Activated CD8-positive, alpha-beta memory T cell treated with anti-CD3 and anti-CD28 coated beads, Interleukin-2, amount 50 U/mL, for 24 hours (primary cell): ENCODE results near the gene FBP2.
A peak's percentile ranks its signal among the peaks of the same experiment; 100 is the strongest.
"Not testable (repeated sequence)": the region's sequence is repeated elsewhere in the genome, so short reads cannot be mapped to it uniquely, and the experiment has no call there.

ENCODE experiments used
- DNase-seq: peaks from one replicate; pipeline ENCODE4 v3.0.0-alpha.2; 2020; ENCODE audit errors: extremely low read depth

The FBP2 gene

DNA sequence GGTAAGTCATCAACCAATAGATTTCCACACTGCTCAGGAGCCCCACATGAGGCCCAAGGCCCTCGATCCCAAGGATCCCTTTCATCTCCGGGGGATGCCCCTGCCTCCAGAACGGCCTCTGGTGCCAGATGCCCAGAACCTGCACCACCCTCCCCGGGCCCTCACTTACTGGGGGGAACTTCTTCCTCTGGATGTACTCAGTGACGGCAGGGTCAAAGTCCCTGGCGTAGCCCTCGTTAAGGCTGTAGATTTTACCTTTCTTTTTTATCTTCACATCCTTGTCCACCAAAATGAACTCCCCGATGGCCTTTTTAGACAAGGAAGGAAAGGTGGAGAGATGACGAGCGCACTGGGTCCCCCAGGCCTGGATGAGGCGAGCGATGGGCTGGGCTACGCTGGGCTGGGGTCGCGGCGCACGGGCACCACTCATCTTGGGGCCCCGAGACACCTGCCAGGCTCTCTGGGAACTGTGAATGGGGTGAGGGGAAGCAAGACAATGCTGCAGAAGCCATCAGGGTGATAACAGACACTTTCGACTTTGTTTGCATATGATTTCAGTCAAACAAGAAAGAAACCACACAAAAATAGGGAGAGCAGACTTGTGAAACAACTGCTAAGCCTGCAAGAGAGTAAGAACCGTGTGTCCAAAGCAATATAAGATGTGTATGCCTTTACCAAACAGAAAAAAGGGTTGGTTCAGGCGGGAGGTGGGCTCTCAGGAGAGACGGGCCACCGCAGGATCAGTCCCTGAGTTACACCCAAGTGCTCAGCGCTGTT, 13.2 kb upstream of the FBP2 start:
- DNase-seq = no peak

DNA sequence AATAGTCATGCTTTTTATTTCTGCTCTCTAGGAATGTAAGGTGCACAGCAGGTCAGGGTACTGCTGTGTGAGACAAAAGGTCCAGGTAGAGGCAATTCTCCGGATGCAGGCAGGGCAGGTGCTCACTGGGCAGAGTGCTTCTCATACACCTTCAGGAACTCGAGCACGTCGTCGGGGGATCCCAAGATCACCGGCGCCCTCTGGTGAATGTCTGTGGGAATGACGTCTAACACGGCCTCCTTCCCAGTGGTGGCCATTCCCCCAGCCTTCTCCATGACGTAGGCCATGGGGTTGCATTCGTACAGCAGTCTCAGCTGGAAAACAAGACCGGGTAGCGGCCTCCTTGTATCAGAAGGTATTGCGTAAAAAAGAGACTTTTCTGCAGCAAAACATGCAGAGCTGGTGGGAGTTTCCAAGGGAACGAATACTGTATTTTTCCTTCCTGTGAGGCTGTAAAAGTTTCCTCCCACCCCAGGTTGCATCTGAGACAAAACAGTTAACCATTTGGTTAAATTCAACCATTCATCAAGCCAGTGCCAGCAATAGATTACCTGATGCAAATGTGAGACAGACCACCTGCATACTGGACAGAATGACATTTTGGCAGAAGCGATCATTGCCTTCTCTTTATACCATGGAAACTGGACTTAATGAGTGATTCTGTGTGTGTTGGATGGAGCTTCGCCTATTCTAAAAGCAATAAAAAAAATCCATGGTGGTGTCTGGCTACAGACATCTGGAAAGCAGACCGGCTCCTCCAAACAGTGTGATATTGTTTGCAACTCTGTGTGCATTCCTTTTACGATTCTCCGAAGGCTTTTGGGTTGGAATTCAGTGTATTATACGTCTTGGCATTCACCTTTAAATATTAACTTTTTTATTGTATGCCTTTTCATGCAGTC, 9.9 kb upstream of the FBP2 start:
- DNase-seq = peak; percentile 32

DNA sequence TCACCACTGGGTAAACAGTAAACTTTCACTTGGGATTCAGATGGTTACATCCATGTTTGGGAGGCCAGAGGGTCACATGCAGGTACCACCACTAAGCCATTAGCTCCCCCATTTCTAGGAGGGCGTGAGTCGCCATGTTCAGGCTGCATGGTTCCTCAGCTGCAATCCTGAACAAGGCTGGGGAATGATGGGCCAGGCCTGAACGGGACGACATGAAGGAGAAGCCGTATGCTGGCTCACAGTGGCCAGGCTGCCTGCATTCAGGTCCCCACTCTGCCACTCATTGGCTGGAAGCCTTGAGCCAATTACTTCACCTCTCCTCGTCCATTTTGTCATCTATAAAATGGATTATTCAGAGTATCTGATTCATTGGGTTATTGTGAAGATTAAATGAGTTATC, 9.0 kb upstream of the FBP2 start:
- DNase-seq = no peak

- DNase-seq = no peak
Observed at GRCh38 chr9:94600715-94601114, 7.1 kb upstream of the FBP2 start.

DNA sequence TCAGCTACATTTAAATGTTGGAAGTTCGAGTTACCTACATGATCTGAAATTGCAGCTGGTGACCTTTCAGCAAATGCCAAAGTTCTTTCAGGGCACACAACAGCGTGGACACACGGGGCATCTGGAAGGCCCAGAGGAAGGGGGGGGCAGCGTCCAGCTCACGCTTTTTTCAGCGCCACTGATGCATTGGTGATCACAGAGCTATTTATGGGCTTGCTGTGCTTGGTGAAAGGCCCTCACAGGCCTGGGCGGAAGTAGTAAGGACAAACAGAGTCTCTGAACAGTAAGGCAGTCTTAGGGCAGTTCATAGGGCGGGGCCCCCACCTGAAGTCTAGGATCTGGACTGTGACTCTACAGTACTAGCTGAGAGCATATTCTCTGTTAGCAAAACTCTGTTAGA, 6.6 kb upstream of the FBP2 start:
- DNase-seq = no peak

GRCh38 chr9:94599102-94599501, 5.5 kb upstream of the FBP2 start:
- no peak for DNase-seq

- DNase-seq = not testable (repeated sequence)
Observed at GRCh38 chr9:94592683-94593082, 941 bp downstream of the FBP2 start.

DNA sequence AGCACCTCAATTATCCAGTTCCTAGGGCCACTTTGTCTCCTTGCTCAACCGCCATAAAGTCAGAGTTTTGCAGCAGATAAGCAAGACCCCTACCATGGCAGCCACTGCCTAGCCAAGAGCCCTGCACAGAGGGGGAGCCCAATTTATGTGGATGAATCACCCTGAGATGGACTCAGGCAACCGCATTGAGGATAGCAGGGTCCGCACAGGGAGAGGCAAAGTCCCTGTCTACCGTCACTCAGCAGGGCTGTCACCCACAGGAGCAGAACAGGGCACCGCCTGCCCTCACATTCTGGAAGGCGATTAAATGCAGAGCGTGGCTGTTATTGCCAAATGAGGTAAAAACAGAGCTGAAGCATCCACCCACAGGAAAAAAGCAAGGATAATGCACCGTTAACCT, 1.7 kb downstream of the FBP2 start:
- no peak for DNase-seq

- DNase-seq = not testable (repeated sequence)
Observed at GRCh38 chr9:94591046-94591545, 2.5 kb downstream of the FBP2 start.

DNA sequence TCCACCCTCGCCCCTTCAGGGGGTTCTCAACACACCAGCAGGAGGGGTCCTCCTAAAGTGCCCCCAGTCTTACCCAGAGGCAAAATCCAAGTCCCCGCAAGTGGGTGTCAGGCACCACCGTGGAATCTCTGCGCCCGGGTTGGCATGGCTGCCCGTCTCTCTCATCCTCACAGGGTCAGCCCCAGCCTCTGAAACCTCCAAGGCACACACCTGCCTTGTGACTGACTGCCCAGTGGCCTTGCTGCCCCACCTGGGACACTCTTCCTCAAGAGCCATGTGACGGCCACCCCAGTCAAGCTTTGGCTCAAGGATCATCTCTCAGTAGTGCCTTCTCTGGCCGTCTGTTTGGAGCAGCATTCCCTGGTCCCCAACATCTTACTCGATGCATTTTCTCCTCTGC, 4.9 kb downstream of the FBP2 start:
- DNase-seq = no peak

GRCh38 chr9:94586814-94587213, 6.8 kb downstream of the FBP2 start:
- no peak for DNase-seq

DNA sequence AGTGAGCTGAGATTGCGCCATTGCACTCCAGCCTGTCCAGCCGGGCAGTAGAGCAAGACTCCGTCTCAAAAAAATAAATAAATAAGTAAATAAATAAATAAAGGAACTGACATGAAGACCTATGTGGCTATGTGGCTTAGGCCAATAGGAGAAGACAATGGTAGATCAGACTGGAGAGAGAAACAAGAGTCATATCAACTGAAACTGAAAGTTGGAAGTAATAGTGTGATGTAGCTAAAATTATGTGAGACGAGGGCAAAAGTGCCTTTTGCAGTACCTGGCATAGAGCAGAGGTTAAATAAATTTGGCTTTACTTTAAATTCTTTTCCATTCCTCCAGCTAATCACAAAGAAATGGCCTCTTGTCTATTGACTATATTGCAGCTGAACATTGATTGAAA, 7.3 kb downstream of the FBP2 start:
- no peak for DNase-seq

- DNase-seq = no peak
Observed at GRCh38 chr9:94584555-94584954, 9.1 kb downstream of the FBP2 start.

DNA sequence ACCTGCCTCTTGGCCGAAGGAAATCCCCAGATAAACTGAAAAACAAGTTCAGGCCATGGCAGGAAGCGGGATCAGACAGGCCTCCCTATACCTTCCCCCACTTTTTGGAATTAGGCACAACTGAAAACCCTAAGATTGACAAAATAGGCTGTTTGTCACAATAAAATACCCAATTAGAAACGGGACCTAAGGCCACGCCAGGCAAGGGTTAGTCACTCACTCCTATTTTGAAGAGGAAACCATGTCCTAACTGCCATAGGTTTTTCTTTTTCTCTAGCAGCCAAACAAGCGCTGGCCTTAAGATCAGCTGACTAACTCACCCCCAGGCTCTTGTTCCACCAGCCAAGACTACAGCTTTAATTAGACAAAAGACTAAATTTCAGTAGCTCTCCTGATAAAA, 11.9 kb downstream of the FBP2 start:
- DNase-seq = no peak

DNA sequence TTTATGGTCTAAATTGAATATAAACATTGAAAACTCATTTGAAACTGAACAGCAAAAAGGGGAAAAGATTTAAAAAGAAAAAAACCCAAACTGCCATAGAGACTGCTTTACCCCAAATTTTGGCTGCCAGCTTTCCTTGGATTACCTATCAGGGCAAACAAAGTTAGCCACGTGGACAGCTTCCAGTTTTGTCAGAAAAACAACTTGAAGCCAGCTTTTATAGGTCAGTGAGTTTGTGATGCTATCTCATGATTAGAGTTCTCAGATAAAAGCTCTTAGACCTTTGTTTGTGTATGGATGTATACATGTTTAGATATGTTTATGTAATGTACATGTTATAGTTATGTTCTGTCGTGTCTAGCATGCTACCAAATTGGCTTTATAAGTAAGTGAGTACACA, 16.1 kb downstream of the FBP2 start:
- DNase-seq = no peak

- DNase-seq = no peak
Observed at GRCh38 chr9:94577036-94577435, 16.6 kb downstream of the FBP2 start.

GRCh38 chr9:94576131-94576530, 17.5 kb downstream of the FBP2 start:
- DNase-seq = no peak

- DNase-seq = no peak
Observed at GRCh38 chr9:94568972-94569712, 24.5 kb downstream of the FBP2 start.

DNA sequence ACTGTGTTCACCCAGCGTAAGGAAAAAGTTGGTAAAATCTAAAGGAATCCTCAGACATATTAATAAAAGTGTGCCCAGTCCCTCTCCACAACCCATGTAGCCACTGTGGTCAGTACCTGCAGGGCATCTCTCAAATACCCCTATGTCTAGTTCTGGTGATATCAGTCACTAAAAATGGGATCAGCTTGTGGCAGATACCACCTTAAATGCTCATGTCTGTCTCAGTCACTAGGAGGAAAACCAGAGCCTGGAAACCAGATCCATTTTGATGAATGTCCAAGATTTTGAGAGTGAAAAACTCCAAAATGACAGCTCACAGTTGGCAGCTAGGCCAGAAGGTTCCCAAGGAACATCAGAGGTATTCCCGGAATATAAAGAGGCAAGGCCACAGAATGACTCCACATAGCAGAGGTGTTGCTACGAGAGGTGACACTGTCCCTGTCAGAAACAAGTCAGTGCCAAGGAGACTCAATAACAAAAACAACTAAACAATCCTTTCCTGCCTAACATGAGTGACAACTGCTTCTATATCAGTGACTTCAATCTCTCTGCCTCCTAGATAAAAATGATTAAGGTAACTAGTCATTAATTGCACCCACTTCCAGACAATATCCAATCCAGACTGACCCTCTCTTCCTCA, 25.3 kb downstream of the FBP2 start:
- DNase-seq = no peak

- no peak for DNase-seq
Observed at GRCh38 chr9:94567271-94567670, 26.4 kb downstream of the FBP2 start.

DNA sequence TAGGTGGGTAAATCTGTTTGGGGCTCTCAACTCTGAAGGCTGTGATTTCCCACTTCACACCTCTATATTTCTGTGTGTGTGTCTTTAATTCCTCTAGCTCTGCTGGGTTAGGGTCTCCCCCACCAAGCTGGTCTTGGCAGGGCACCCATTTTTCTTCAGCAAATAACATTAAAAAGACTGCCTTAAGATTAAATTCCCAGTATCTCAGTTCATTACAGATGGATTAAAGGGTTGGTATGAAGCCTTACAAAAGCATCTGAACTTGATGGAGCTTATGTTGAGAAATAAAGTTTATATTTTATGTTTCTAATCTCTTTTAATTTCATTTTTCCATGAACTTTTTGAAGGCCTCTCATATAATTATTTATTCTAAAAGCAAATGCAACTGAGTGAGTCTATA, 27.1 kb downstream of the FBP2 start:
- no peak for DNase-seq

DNA sequence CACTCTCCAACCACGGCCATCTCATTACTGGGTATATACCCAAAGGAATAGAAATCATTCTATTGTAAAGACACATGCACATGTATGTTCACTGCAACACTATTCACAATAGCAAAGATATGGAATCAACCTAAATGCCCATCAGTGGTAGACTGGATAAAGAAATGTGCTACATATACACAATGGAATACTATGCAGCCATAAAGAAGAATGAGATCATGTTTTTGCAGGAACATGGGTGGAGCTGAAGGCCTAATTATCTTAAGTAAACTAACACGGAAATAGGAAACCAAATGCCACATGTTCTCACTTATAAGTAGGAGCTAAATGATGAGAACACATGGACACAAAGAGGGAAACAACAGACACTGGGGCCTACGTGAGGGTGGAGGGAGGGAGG, 29.3 kb downstream of the FBP2 start:
- not testable (repeated sequence) for DNase-seq
